Right lung (tissue), 5 donors: ENCODE data around the gene JAM3. TPM values are rescaled to one million over a fixed set of nuclear protein-coding genes. Genes with fewer than 3 reads are reported as not detected.

Experiments used
- DNase-seq, 2 donors: peaks; one replicate each; pipeline ENCODE4 v3.0.0-alpha.2; 2013
- polyA plus RNA-seq, 5 donors: library from polyadenylated mRNA; unstranded; fragments of 120-200 nt; gene quantifications; one replicate each; pipeline versions ENCODE4 v1.2.1 to v1.2.3, GENCODE V29; 2013; ENCODE audit warnings: inconsistent platforms in 1 of 5, low replicate concordance in 1 of 5; ENCODE audit not compliant: insufficient read length in 5 of 5, insufficient read depth in 1 of 5

Gene JAM3
- polyA plus RNA-seq, 5 donors, result 65.9 to 74.2 (median 71.9) TPM

- no peak for DNase-seq
These were observed 72.2 kb downstream of the JAM3 start for GRCh38 chr11:134140961-134141490.

DNA sequence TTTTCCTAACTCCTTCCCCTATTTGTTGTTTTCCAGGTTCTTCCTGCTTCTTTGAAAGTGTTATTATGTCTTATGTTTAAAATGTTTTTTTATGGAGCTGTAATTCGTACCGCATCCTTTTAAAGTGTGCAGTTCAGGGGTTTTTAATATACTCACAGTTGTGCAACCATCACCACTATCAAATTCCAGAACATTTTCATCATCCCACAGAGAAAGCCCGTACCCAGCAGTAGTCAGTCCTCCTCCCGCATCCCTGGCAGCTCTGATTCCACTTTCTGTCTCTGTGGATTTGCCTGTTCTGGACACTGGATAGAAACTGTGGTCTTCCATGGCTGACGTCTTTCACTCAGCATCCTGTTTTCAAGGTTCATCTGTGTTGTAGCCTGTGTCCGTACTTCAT is 73.7 kb downstream of the JAM3 start:
- DNase-seq, result no peak

DNA sequence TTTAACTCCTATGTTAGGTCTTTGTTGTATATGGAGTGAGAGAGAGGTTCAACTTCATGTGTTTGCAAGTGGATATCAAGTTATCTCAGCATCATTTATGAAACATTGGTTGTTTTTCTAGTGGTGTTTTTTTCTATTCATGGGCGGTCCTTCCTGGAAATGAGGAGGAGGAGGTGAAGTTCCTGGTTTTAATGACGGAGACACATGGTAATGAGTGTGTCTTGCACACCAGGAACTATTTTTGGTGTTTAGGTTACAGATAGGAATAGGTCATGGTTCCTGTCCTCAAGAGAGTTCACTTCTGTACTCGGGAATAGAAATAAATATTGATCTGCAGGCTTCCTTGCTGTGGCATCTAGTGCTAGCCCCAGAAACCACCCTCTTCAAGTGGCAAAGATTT is 74.9 kb downstream of the JAM3 start:
- DNase-seq, result no peak

- no peak for DNase-seq
These were observed 75.9 kb downstream of the JAM3 start for GRCh38 chr11:134144744-134145143.

DNA sequence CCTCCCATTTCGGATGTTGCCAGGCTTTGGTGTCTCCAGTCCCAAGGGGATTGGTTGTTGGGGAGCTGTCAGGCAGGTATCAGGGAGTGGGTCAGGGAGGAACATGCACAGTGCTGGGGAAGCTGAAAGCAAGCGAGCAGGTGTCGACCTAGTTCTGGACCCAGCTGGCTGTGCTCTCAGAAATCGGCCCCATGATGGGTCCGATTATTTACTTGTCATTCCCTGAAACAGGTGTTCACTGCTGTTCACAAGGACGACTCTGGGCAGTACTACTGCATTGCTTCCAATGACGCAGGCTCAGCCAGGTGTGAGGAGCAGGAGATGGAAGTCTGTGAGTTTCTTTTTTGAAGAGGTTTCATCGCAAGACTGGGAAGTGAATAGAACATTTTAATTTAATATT is 76.8 kb downstream of the JAM3 start:
- DNase-seq, result no peak

- DNase-seq, result no peak
These were observed 77.7 kb downstream of the JAM3 start for GRCh38 chr11:134146598-134146997.

DNA sequence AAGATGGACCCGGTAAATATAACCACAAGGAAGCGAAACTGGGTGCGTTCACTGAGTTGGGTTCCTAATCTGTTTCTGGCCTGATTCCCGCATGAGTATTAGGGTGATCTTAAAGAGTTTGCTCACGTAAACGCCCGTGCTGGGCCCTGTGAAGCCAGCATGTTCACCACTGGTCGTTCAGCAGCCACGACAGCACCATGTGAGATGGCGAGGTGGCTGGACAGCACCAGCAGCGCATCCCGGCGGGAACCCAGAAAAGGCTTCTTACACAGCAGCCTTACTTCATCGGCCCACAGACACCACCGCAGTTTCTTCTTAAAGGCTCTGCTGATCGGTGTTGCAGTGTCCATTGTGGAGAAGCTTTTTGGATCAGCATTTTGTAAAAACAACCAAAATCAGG is 80.5 kb downstream of the JAM3 start:
- no peak for DNase-seq

- DNase-seq, result no peak
These were observed 81.5 kb downstream of the JAM3 start for GRCh38 chr11:134150195-134150903.

GRCh38 chr11:134151083-134151747 is 82.3 kb downstream of the JAM3 start:
- DNase-seq, result no peak

- DNase-seq, result no peak
These were observed 83.8 kb downstream of the JAM3 start for GRCh38 chr11:134152696-134153095.

- no peak for DNase-seq
These were observed 84.5 kb downstream of the JAM3 start for GRCh38 chr11:134153147-134153905.

DNA sequence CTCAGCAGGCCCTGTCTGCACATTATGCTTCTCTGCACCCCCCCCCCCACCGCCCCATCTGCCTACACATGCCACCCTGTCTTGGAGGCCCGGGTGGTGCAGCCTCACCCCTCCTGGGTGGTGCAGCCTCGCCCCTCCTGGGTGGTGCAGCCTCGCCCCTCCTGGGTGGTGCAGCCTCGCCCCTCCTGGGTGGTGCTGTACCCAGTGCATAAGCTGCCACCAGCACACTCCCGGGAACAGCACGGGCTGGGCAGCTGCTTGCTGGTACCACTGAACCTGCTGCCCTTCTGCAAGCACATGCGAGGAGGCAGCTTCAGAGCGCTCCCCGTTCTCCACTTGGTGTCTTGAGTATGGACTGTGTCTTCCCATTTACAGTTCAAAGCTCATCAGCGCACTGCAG is 85.6 kb downstream of the JAM3 start:
- no peak for DNase-seq

DNA sequence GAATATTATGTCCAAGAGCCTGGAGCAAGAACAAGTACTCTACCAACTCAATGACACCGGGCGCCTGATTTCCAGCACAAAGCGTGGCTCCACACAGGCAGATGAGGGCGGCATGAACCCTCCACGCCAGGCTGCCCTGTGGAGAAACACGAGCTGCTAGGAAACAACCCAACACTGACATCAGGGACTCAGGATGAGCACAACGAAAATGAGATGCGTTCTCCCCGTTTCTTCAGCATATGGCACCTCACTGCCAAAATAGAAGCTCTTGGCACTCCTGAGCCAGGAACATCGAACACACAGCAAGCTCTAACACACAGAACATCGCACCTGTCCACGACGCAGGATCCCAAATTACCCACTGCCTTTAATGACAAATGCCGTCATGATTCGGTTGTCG is 86.6 kb downstream of the JAM3 start:
- no peak for DNase-seq

DNA sequence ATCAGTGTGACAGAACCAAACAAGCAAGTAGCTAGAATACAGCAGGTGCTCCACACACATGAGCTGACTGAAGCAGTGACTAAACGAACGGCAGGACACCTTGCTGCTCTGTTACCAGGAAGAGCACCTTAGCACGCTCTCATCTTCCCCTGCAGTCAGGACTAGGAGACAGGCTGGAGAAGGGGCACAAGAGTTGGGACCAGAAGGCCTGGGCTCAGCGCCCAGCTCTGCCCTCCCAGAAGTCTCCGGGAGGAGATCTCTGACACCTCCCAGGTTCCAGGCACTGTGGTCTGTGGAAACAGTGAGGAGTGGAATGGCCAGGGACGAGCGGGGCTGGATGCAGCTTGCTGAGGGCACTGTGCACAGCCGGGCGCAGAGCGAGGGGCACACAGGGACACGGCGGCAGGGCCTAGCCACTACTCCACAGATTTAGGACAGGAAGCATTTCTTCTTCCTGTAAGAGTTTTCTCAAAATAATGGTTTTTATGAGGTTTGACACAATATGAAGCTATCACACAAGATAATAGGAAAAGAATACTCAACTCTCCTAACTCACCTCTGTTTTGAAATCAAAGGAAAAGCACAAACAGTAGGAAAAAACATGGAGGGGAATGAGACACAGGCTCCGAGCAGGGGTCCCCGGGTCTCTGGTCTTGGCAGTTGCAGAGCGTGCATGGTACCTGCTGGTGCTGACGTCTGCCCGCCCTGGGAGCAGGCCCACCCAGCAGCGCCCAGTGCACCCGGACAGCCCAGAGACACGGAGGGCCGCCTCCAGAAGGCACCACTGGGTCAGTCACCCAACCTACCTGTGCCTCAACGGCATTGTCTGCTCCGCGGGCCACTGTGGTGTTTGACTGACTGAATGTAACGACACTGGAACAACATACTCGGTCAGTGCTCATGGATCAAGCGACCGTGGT is 87.3 kb downstream of the JAM3 start:
- no peak for DNase-seq

- no peak for DNase-seq
These were observed 88.6 kb downstream of the JAM3 start for GRCh38 chr11:134157451-134157850.

DNA sequence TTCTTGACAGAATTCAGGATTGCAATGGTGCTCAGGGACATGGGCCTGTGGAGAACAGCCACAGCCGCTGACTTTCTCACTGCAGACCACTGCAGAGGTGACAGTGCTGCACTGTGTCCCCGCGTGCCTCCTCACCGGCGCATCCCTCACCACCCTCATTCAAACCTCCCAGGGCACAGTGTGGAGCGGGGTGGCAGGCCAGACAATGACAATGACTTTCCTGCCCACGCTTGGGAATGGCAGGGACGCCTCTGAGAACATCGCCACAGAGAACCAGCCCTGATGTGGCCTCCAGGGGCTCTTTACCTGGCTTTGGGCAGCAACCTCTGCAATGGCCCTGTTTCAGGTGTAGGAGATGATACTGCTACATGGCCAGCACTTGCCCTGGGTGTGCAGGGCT is 89.2 kb downstream of the JAM3 start:
- DNase-seq, result no peak

DNA sequence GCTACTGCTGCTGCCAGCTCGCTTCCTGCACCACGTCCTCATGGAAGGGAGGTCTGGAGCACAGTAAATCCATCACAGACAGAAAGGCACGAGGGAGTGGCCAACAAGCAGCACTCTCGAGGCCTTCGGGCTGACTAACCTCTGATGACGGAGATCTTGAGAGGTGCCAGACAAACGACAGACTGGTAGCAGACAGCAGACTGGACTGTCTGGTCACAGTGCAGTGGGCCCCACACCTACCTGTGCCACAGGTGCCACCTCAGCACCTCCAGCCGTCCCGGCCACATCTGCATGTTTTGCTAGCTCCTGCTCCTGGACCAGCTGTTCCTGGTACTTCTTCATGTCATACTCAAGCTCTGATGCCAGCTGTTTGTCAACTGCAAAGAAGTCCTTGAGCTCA is 90.8 kb downstream of the JAM3 start:
- DNase-seq, result no peak

GRCh38 chr11:134164490-134165370 is 95.9 kb downstream of the JAM3 start:
- DNase-seq, result no peak

DNA sequence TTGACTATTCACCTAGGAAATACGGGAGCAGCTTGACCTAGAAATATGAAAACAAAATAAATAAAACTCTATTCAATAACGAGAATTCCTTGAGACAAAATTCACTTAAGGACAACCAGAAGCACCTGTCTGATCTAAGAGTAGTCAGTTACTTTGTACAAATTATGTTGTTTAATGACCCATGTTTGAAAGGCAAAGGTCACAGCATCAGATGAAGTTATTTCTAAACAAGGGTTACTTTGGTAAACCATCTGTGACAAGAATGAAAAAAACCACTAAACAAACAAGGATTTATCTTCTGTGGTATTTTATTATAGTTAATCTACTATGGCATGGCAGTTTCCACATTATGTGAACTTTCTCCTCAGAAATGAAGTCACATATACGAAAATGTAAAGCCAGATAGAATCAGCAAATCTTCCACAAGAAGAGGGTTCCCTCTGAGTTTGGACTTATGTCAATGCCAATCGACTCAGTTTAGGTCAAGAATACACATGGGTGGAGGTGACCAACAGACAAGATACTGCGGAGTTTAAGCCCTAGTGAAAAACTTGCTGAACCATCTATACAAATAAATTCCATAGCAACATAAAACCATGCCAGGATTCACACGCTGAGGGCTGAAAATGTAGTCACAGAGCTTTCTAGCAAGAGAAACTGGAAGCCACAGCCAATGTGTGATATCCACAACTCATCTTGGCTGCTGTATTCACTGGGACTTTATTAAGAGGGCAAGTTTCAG is 101.5 kb downstream of the JAM3 start:
- no peak for DNase-seq

GRCh38 chr11:134170919-134171281 is 102.0 kb downstream of the JAM3 start:
- DNase-seq, result no peak
